SK-N-SH treated with all-trans-retinoic acid at 6 μM for 48 hours (cell line): ENCODE data around the gene LRRTM3.

Experiments
- ARNTL ChIP-seq: fragments of 450-650 bp; formaldehyde crosslinking; IDR thresholded peaks from 2 replicates; pipeline ENCODE4 v1.5.0; 2020; ENCODE audit warnings: low read depth, mild to moderate bottlenecking, moderate library complexity, borderline replicate concordance
- CSRNP3 ChIP-seq: fragments of 250-450 bp; sonication (Bioruptor Pico); IDR thresholded peaks from 2 replicates; pipeline ENCODE4 v1.5.1; 2021; ENCODE audit warnings: mild to moderate bottlenecking, moderate library complexity
- ISL1 ChIP-seq: fragments of 250-450 bp; sonication (Bioruptor Pico); IDR thresholded peaks from 2 replicates; pipeline ENCODE4 v2.1.2; 2022; ENCODE audit warnings: mild to moderate bottlenecking, moderate library complexity
- OSR1 ChIP-seq: fragments of 250-450 bp; sonication (Bioruptor Pico); IDR thresholded peaks from 2 replicates; pipeline ENCODE4 v1.8.0; 2022; ENCODE audit warnings: moderate library complexity, mild to moderate bottlenecking, inconsistent platforms
- PATZ1 ChIP-seq: fragments of 250-450 bp; sonication (Bioruptor Pico); IDR thresholded peaks from 2 replicates; pipeline ENCODE4 v1.8.0; 2020; ENCODE audit warnings: mild to moderate bottlenecking, moderate library complexity, borderline replicate concordance
- SNAI2 ChIP-seq: fragments of 250-450 bp; sonication (Bioruptor Pico); IDR thresholded peaks from 2 replicates; pipeline ENCODE4 v1.5.0; 2020; ENCODE audit warnings: mild to moderate bottlenecking, moderate library complexity
- TCF4 ChIP-seq: fragments of 250-450 bp; sonication (Bioruptor Pico); IDR thresholded peaks from 2 replicates; pipeline ENCODE4 v1.8.0; 2021; ENCODE audit warnings: mild to moderate bottlenecking, moderate library complexity, borderline replicate concordance
- TOX ChIP-seq: fragments of 250-450 bp; sonication (Bioruptor Pico); IDR thresholded peaks from 2 replicates; pipeline ENCODE4 v1.8.0; 2021; ENCODE audit warnings: mild to moderate bottlenecking, moderate library complexity, borderline replicate concordance
- TSHZ2 ChIP-seq: fragments of 250-450 bp; sonication (Bioruptor Pico); IDR thresholded peaks from 2 replicates; pipeline ENCODE4 v1.5.0; 2020; ENCODE audit warnings: mild to moderate bottlenecking, moderate library complexity
- ZFP3 ChIP-seq: fragments of 250-450 bp; sonication (Bioruptor Pico); IDR thresholded peaks from 2 replicates; pipeline ENCODE4 v1.5.0; 2020; ENCODE audit warnings: mild to moderate bottlenecking, moderate library complexity
- ZNF565 ChIP-seq: fragments of 450-650 bp; formaldehyde crosslinking; conservative IDR thresholded peaks from 2 replicates; pipeline ENCODE4 v1.5.0; 2020; ENCODE audit warnings: low read depth, mild to moderate bottlenecking, moderate library complexity
- ZNF70 ChIP-seq: fragments of 450-650 bp; formaldehyde crosslinking; IDR thresholded peaks from 2 replicates; pipeline ENCODE4 v1.5.0; 2020; ENCODE audit warnings: mild to moderate bottlenecking, moderate library complexity
- ZNF8 ChIP-seq: fragments of 450-650 bp; formaldehyde crosslinking; IDR thresholded peaks from 2 replicates; pipeline ENCODE4 v1.5.0; 2020; ENCODE audit warnings: mild to moderate bottlenecking, moderate library complexity

- TF ChIP-seq ZFP3 (CRISPR knock-in tag): no peak
- TF ChIP-seq TSHZ2 (CRISPR knock-in tag): no peak
- TF ChIP-seq SNAI2: no peak
- TF ChIP-seq ISL1 (CRISPR knock-in tag): no peak
- TF ChIP-seq PATZ1 (CRISPR knock-in tag): no peak
- no peak for TF ChIP-seq ZNF8 (CRISPR knock-in tag)
- no peak for TF ChIP-seq TOX (CRISPR knock-in tag)
- no peak for TF ChIP-seq CSRNP3 (CRISPR knock-in tag)
- no peak for TF ChIP-seq ARNTL
- TF ChIP-seq OSR1: no peak
- no peak for TF ChIP-seq ZNF565 (CRISPR knock-in tag)
- TF ChIP-seq ZNF70 (CRISPR knock-in tag): no peak
- no peak for TF ChIP-seq TCF4 (CRISPR knock-in tag)
Observed at GRCh38 chr10:66880826-66881225, 45.0 kb upstream of the LRRTM3 start.
